GM19438 (cell line): Measurements from ENCODE around the gene CCSER2.
"Not testable (repeated sequence)": the region's sequence is repeated elsewhere in the genome, so short reads cannot be mapped to it uniquely, and the experiment has no call there.

ENCODE experiments used
- ATAC-seq: cut with Tn5 transposase; IDR thresholded peaks from one replicate; pipeline ENCODE4 v1.9.1; 2021; ENCODE audit warnings: low read depth; ENCODE audit not compliant: unreplicated experiment

Gene CCSER2

DNA sequence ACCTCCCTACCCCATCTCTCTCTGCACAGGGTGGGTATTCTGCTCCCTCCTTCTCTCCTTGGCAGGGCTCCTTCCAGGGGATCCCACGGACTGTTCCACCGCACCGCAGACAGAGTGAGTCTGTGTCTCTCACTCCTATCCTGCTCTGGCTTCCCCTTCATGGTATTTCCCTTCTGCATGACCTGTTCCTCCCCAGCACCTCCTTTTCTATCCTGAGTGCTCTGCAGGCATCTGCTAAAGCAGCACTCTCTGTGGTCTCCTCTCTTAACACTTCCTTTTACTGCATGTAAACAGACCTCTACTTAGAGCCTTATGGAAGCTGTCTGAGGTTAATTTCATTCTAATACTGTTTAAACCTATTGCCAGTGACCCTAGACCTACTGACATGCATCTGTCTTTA, 171.5 kb downstream of the CCSER2 start:
- ATAC-seq = peak; percentile 70

DNA sequence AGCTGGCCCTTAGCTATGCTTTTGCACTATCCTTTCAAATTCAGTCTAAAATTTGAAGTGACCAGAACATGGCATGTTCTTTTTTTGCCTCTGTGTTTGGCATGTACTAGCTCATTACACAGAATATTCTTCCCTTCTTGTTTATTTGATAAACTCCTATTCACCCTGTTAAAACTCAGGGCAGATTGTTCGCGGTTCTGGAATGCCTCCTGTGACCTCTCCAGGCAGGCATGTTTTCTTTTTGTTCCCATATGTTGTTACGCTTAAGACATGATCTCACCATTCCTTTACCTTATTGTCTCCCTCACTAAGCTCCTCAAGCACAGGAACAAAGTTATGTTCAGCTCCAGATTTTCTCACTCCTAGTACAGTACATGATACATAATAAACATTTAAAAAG, 181.7 kb downstream of the CCSER2 start:
- no peak for ATAC-seq

DNA sequence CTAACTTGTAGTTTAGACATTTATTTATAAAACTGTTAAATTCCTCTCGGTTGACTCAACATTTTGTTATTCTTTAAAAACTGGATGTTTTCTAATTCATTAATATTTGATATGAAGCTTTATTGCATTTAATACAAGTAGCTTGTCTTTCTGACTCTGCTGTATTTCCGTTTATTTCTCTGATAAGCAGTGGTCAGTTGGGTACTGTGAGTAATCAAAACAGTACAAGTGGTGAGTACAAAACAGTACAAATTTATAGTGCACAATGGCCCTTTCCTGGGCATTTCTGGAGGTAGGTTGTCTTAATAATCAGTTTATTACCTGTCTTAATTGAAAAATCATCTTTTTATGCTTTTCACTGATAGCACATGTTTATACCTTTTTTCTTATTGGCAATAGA, 182.7 kb downstream of the CCSER2 start:
- no peak for ATAC-seq

DNA sequence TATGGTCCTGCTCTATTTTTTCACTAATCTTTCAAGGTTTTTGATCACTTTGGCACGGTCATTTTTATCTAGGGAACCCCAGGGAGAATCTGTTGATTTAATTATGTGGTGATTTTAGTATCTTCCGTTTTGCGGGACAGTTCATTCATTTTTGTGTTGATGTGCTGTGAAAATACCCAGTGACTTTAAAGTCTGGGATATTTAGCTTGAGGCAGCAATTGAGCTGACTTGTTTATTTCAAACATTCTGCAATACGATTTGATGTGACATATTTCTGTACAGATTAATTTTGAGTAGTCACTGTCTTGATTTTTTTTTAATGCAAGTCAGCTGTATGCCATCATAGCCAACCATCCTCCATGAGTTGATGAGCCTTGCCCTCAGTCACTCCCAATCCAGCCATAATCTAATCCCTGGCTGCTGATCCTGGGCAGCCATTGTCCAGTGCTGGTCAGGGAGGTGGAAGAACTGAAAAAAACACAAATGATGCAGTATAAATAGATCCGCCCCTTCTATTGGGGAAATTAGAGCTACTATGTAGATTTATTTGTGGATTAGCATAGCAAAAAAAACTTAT, 183.4 kb downstream of the CCSER2 start:
- no peak for ATAC-seq

DNA sequence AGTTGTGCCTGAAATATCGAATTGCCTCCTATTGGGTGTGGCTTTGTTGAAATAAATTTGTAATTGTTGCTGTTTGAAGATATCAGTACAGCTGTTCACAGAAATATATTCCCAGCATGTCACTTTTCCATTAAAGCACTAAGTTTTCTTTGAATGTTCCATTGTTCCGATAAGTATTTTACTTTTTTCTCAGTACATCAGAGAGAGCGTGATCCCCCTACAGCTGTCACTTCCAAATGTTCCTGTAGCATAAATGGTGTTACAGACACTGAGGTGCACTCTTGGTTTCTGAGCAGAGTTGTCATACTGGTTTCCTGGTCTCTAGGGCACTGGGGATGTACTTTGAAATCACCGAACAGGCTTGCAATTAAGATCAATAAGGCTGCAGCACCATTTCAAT, 189.2 kb downstream of the CCSER2 start:
- ATAC-seq = no peak

DNA sequence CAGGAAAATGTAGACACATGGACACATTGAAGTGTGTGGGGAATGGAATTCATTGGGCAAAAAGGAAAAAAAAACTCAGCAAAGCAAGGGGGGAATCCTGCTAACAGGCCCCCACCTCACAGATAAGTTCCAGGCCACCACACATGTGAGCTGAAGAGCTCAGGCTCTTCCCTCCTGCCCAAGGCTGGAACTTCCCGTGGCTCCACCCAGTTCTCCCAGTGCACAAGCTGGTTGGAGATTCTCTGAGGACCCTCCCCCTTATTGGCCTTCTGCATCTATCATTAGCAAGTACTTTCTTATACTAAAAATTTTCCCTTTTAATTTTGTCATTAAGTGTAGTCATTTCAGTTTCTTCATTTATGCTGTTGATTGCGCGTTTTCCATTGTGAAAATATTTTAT, 190.8 kb downstream of the CCSER2 start:
- no peak for ATAC-seq

DNA sequence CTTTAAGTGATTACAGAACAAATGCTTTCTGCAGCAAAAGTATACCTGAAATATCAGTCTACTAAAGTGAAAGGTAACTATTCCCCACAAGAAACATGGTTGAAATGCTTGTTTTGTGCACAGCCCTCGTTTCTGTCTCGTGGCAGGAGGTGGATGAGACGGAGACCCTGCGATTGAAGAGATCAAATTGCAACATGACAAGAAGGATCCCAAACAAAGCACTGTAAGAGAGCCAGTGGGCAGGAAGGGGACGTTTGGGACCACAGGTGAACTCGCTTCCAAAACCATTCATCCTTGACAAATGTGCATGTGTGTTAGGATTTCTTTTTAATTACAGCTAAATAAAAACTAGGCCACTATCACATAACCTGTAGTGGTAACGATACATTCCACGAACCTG, 192.6 kb downstream of the CCSER2 start:
- ATAC-seq = no peak

DNA sequence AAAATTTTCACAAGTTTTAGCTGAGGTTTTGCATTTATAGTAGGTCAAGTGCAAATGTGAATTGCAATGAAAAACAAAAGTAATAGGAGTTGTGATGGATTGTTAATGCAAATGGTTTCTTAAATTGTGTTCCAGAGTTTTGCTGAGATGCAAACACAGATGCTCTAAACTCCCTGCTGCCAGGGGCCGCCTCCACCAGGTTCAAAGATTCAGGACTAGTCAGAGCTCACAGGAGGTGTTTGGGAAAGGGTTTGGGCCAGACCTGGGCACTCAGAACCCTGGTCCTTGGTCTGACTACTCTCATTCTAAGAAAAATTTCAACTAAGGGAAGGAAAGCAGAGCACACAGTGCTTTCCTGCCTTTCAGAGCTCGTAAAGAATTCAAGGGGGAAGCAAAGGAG, 193.1 kb downstream of the CCSER2 start:
- no peak for ATAC-seq

DNA sequence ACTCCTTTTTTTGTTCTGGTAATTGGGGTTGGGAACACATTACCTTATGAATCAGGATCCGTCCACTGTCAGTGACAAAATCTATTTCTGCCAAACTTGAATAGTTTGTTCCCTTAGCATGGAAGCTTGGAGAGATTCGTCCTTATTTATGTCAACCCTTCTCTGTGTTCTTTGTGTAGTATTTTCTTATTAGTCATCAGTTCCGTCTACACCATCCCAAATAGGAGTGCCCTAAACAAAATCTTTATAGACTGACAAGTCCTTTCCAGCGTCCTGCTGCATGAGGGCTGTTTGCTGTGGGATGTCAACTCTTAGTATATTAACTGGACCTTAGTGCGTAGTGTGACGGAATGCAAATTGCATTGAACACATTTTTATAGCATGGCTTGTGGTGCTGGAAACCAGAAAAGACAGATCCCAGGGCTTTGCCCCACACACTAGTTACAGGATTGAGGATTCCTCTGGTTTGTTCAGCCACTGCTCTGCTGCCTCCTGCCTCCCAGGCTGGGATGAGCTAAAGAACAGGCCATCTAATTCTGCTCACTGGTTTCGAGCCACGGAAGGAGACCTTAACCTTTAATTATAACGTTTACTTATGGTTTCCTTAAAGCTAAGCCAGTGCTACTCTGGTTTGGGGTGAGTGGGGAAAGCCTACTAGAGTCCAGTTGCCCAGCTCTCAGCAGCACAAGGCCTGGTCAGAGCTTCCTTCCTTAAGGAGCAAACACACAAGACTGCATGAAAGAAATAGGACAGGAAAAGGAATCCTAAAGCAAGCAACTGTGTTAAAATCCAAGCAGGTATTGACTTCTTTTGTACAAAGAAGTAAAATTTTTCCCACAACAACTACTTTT, 194.4 kb downstream of the CCSER2 start:
- no peak for ATAC-seq

DNA sequence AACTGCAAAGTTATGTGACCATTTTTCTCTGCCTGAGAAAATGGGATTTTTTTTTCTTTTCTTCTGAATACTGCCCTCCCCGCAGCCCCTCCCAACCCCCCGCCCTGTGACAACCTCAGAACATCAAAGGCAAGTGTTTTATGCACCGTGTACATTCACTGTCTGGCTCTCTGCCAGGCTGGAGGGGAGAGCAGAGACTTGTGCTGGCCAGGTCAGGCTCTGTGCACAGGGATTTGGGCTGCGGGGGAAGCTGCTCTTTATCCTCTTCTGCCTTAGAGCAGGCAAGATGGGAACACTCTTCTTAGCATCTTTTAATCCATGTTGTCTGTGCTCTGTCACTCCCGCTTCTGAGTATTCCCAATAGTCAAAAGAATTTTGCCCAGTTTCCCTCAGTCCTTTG, 195.1 kb downstream of the CCSER2 start:
- ATAC-seq = no peak

DNA sequence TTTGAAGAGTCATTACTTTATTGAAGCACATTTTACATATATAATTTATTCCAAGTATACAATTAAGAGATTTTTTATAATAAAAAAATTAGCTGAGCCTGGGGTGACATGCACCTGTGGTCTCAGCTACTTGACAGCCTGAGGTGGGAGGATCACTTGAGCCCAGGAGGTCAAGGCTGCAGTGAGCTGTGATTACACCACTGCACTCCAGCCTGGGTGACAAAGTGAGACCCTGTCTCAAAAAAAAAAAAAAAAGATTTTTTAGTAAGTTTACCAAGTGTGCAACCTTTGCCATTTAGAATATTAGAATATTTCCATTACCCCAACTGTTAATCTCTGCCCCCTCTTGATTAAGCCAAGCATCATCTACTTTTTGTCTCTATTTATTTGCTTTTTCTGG, 196.0 kb downstream of the CCSER2 start:
- ATAC-seq = no peak

DNA sequence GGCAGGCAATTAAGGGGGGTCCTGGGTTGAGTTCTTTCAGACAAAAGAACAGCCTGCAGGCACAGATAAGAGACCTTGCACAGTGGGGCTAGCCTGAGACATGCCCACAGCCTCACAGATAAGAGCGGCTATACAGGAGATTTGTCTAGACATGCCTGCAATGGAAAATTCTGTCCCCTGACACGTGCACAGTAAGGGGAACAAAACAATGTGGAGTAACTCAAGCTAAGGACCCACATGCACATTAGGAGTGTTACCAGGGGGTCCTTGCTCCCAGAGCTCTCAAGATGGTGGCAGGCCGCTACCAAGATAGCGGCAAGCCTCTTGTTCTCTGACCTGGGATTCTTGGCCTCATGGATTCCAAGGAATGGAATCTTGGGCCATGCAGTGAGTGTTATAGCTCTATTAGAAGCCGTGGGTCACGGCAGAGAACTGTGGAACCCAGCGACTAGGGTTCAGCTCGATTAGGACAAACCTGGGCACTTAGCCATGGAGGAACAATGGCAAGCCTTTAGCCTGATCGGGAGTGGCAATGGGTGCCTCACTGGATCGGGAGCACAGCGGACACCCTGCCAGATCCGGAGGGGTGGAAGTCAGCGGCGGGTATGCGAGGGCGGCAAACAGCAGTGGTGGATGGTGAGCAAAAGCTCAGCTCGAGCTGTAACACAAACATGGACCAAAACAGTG, 196.9 kb downstream of the CCSER2 start:
- no peak for ATAC-seq

DNA sequence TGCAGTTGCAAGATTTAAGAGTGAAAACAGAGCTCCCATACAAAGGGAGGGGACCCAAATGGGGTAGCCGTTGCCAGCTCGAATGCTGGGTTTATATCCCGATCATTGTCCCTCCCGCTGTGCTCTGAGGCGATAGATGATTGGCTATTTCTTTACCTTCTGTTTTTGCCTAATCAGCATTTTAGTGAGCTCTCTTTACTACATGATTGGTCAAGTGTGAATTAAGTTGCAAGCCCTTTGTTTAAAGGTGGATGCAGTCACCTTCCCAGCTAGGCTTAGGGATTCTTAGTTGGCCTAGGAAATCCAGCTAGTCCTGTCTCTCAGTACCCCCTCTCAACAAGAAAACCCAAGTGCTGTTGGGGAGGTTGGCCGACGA, 197.4 kb downstream of the CCSER2 start:
- ATAC-seq = not testable (repeated sequence)

DNA sequence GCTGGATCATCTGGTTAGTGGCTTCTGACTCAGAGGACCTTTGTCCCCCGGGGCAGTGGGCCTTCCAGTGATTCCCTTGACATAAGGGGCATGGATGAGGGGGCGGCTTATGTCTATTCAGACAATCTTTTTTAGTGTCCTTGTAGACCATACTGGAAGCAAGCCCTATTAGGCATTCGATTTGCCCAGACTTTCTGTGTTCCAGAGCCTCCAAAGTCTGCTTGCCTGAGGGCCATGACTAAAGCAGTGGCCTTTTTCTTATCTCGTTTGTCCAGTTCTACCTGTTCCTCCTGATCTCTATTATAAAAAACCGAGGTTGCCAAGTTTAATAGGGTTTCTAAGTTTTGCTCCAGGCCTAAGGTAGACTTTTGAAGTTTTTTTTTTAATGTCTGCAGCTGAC, 199.0 kb downstream of the CCSER2 start:
- not testable (repeated sequence) for ATAC-seq

DNA sequence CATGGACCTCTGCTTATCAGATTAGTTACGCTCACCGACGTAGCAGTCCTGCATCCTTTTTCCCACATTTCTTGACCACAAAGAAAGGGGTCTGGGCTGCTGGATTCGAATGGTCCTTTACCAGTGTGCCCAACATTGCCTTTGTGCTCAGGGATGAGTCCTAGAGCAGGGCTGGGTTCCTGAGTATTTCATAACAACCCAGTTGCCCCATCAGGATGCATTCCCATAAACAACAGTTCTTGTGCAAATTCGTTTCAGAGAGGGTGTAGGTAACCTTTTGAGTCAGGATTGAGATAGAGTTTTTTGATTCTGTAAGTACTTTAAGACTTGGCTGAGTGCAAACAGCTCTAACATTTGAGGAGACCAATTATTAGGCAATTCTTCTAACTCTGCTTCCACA, 200.1 kb downstream of the CCSER2 start:
- not testable (repeated sequence) for ATAC-seq

DNA sequence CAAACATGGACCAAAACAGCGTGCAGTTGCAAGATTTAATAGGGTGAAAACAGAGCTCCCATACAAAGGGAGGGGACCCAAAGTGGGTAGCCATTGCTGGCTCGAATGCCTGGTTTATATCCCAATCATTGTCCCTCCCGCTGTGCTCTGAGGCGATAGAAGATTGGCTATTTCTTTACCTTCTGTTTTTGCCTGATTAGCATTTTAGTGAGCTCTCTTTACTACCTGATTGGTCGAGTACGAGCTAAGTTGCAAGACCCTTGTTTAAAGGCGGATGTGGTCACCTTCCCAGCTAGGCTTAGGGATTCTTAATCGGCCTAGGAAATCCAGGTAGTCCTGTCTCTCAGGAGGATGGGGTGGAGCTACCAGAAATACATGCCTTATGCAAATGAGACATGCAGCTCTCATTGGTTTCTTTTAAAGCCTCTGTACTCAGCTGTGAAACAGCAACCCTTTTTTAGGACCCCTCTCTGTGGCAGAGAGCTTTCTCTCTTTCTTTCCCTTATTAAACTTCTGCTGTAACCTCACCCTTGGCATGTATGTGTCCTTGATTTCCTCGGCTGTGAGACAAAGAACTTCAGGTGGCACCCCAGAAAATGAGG, 202.4 kb downstream of the CCSER2 start:
- ATAC-seq = no peak

DNA sequence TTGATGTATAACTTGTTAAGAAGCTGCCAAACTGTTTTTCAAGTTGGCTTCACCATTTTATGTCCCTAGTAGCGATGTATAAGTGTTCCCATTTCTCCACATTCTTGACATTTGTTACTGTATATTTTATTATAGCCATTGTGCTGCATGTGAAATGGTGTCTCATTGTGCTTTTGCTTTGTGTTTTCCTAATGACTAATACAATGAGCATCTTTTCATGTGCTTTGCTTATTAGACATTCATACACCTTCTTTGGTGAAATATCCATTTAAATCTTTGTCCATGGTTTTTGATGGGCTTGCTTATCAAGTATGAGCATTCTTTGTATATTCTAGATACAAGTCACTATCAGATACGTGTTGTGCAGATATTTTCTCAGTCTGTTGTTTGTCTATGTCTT, 203.0 kb downstream of the CCSER2 start:
- ATAC-seq = no peak

DNA sequence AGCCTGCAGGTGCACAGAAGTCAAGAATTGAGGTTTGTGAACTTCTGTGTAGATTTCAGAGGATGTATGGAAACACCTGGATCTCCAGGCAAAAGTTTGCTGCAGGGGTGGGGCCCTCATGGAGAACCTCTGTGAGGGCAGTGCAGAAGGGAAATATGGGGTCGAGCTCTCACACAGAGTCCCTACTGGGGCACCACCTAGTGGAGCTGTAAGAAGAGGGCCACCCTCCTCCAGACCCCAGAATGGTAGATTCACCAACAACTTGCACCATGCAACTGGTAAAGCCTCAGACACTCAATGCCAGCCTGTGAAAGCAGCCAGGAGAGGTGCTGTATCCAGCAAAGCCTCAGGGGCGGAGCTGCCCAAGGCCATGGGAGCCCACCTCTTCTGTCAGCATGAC, 205.8 kb downstream of the CCSER2 start:
- ATAC-seq = no peak

DNA sequence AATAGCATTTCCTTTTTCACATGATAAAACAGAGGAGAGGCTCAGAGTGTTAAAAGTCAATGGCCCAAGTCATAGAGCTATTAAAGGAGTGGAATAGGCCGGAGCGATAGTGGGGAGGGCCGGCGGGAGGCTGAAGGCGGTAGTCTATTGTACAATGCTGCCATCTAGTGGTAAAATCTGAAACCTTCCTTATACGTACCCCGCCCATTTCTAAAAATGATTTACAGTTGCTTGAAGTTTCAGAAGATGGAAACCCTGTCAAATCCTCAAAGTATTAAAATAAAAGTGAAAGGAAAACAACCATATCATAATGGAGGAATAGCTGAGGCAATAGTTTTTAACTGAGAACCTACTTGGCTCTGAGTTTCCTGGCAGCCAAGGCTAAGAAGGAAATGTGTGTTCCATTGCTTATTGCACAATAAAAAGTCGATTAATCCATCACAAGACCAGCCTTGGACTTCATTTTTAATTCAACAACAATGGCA, 209.1 kb downstream of the CCSER2 start:
- ATAC-seq = peak; percentile 71

DNA sequence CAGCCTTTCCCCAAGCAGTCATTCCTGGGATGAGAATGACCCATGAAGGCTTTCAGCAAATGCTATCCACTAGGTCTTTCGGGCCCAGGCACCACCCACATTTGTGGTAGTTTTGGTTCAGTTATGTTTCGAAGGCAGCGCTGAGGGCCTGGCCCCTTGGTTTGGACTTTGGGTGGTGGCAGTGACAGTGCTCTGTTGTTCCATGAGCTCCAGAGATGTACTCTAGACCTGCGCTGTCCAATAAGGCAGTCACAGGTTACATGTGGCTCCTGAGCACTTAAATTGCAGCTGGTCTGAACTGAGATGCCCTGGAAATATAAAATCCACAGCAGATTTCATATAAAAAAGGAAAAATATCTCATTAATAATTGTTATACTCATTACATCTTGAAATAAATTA, 209.6 kb downstream of the CCSER2 start:
- ATAC-seq = no peak

DNA sequence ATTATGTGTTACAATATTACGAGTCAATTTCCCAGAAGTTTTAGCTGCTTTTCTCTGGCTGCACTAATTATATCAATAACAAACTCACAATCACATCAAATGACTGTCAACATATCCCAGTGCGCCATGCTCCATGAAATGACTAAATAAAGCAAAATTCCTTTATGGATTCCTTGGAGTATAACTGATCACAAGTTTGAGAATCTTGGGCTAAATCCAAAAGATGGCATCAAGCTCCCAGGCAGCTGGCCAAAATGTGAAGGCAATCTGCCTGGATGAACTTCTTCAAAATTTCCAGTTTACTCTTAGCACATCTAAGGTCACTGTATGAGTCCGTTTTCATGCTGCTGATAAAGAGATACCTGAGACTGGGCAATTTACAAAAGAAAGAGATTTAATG, 210.8 kb downstream of the CCSER2 start:
- no peak for ATAC-seq
